ENCODE data around the gene ZDHHC1.

ZDHHC1 gene

DNA sequence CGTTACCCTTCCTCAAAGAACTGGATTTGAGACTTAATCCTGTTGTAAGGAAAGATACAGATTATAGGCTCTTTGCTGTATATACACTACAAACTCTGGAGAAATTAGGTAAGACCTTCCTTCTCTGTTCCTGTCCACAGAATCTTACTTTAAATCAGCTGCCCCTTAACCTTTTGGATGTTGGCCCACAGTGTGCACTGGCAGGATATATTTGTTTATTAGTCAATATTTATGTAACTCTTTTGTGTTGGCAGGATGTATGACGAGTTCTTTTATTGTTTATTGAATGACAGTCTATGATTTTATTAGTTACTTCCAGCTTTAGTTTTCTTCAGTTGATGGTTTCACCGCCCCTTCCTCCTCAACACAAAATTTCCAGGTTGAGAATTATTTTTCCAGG lies 69.9 kb downstream of the ZDHHC1 start:
- DNase-seq, result no peak

DNA sequence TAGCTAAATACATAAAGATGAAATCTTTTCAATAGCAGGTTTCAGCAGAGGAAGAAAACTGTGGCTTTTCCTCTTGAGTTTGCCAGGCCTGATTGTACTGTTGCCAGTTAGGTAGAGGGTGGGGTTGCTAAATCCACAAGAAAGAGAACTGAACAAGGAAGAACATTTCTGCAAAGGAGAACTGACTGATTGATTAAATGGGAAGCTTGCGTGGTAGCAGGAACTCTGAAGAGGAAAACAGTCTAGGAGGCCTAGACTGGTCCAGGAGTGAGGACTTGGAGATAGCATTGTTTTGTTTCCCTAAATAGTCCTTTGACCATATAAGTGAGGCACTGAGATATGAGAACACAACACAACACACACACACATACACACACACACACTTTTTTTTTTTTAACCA lies 70.9 kb downstream of the ZDHHC1 start:
- DNase-seq, result no peak

Data from HCEC 1CT (cell line).